Activated CD8-positive, alpha-beta memory T cell treated with anti-CD3 and anti-CD28 coated beads for 24 hours (primary cell): ENCODE measurements around the gene CES2.
"Not testable (repeated sequence)": the region's sequence is repeated elsewhere in the genome, so short reads cannot be mapped to it uniquely, and the experiment has no call there.

Source experiments
- DNase-seq: peaks from one replicate; pipeline ENCODE4 v3.0.0-alpha.2; 2020

The CES2 gene

GRCh38 chr16:66958857-66959703 is 23.8 kb downstream of the CES2 start:
- no peak for DNase-seq

- DNase-seq, result no peak
Measured at GRCh38 chr16:66959704-66960161, 24.4 kb downstream of the CES2 start.

- DNase-seq, result no peak
Measured at GRCh38 chr16:66960270-66960669, 25.0 kb downstream of the CES2 start.

DNA sequence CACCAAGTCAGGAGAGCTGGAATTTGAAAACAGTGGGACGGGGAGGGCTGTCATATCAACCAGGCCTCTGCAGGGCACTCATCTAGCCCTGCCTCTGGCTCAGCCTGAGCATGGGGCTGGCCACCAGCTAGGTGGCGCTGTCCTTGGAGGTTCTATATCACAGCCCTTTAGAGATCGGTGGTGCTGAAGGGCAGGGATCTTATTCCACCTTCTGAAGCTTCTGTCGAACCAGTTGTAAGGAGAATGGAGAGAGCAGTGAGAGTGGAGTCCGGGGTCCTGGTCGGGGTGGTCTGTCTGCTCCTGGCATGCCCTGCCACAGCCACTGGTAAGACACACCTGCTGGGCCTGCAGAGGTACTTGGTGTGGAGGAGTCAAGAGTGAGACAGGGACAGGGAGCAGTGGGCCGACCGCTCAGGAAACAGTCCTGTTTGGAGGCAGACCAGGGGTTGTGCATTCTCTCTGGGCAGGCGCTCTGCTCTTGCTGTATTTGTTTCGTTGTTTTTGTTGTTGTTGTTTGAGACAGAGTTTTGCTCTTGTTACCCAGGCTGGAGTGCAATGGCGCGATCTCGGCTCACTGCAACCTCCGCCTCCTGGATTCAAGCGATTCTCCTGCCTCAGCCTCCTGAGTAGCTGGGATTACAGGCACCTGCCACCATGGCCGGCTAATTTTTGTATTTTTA is 25.9 kb downstream of the CES2 start, which contains the start of gene CES3:
CES3 (plus strand) TSS at position 202 of the 680 bp plus-strand sequence; CDS start at position 244, 42 bp downstream.
- peak; percentile 74 for DNase-seq

DNA sequence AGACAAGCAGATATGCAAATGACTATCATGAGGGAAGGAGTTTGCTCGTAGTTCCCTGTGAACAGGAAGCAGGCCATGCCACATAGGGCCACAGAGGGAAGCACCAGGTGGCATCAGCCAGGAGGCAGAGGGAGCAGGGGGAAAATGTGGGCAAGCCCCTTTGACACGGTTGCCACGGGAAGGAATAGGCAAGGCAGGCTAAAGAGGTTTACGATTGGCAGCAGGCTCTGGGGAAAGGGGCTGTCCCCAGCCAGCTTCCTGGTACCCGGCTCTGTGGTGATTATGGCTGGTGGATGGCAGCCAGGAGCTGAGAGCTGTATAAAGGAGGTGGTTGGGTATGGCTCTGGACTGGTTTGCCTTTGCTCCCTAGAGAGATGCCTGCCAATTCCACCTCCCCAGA is 26.6 kb downstream of the CES2 start:
- no peak for DNase-seq

GRCh38 chr16:66964049-66964448 is 28.7 kb downstream of the CES2 start:
- no peak for DNase-seq

GRCh38 chr16:66968847-66969246 is 33.5 kb downstream of the CES2 start:
- DNase-seq, result no peak

GRCh38 chr16:66970775-66971720 is 35.7 kb downstream of the CES2 start:
- no peak for DNase-seq

DNA sequence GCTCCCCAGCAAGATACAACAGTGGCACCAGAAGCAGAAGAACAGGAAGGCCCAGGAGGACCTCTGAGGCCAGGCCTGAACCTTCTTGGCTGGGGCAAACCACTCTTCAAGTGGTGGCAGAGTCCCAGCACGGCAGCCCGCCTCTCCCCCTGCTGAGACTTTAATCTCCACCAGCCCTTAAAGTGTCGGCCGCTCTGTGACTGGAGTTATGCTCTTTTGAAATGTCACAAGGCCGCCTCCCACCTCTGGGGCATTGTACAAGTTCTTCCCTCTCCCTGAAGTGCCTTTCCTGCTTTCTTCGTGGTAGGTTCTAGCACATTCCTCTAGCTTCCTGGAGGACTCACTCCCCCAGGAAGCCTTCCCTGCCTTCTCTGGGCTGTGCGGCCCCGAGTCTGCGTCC is 37.7 kb downstream of the CES2 start:
- no peak for DNase-seq

DNA sequence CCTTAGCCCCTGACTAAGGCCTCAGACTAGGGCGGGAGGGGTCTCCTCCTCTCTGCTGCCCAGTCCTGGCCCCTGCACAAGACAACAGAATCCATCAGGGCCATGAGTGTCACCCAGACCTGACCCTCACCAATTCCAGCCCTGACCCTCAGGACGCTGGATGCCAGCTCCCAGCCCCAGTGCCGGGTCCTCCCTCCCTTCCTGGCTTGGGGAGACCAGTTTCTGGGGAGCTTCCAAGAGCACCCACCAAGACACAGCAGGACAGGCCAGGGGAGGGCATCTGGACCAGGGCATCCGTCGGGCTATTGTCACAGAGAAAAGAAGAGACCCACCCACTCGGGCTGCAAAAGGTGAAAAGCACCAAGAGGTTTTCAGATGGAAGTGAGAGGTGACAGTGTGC is 38.4 kb downstream of the CES2 start:
- no peak for DNase-seq

DNA sequence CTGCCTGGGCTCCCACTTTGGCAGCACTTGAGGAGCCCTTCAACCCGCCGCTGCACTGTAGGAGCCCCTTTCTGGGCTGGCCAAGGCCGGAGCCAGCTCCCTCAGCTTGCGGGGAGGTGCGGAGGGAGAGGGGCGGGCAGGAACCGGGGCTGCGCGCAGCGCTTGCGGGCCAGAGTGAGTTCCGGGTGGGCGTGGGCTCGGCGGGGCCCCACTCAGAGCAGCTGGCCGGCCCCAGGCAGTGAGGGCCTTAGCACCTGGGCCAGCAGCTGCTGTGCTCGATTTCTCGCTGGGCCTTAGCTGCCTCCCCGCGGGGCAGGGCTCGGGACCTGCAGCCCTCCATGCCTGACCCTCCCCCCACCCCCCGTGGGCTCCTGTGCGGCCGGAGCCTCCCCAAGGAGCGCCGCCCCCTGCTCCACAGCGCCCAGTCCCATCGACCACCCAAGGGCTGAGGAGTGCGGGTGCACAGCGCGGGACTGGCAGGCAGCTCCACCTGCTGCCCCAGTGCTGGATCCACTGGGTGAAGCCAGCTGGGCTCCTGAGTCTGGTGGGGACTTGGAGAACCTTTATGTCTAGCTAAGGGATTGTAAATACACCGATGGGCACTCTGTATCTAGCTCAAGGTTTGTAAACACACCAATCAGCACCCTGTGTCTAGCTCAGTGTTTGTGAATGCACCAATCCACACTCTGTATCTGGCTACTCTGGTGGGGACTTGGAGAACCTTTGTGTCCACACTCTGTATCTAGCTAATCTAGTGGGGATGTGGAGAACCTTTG is 39.0 kb downstream of the CES2 start:
- not testable (repeated sequence) for DNase-seq

- DNase-seq, result not testable (repeated sequence)
Measured at GRCh38 chr16:66974932-66975246, 39.6 kb downstream of the CES2 start.

GRCh38 chr16:66975302-66975893 is 40.1 kb downstream of the CES2 start:
- DNase-seq, result no peak

DNA sequence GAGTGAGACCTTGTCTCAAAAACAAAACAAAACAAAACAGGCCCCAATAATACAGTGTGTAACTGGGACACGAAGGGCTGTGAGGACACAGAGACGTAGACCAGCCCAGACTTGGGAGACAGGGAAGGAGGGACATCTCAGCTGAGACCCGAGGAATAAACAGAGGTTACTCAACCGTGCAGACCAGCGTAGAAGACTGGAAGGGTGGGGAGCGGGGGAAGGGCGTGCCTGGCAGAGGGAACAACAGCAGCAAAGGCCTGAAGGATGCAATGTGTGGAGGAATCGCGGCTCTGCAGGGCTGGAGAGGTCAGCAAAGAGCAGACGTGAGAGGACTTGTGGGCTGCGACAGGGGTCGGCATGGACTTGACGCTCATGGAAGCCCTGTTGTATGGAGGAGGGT is 41.4 kb downstream of the CES2 start:
- no peak for DNase-seq

DNA sequence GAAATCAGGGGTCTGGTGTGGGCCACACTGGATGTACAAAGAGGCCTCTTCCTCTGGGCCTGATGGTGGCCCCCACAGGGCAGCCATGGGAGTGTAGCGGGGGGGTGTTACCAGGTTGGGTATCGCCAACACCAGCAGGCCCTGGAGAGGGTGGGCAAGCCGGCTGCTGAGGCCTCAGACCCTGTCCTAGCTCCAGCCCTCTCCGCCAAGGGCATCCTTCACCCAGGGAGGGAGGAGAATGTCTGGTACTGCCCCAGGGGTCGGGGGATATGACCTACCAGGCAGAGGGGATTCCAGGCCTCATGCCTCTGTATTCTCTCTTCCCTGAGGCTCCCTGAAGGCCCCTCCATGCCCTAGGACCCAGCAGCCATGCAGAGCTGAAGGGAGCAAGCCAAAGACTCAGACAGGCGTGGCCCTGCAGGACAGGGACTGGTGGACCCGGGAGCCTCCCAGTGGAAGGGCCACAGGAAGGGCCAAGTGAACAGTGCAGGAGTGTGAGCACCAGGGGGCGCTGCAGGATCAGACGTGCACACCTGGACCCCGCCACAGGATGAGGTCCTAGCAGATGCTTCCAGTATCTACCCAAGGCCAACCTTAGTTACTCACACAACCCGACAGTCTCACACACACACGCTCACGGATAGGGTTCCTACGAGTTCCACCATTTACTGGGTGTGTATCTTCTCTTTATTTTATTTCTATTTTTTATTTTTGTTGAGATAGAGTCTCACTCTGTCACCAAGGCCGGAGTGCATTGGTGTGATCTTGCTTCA is 42.2 kb downstream of the CES2 start:
- peak; percentile 97 for DNase-seq

GRCh38 chr16:66979011-66979717 is 43.8 kb downstream of the CES2 start:
- DNase-seq, result no peak

DNA sequence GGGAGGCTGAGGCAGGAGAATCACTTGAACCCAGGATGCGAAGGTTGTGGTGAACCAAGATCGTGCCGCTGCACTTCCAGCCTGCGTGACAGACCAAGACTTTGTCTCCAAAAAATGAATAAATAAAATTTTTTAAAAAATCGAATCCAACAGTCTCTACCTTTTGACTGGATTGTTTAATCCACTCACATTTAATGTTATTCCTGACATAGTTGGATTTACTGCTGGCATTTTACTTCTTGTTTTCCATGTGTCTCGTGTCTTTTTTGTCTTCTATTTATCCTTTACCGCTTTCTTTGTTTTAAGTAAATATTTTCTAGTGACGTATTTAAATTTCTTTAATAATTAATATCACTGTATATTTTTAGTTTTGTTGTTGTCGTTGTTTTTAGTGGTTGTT is 47.7 kb downstream of the CES2 start:
- DNase-seq, result no peak

- peak; percentile 86 for DNase-seq
Measured at GRCh38 chr16:66984892-66985311, 49.6 kb downstream of the CES2 start.

GRCh38 chr16:66986559-66986958 is 51.2 kb downstream of the CES2 start:
- DNase-seq, result no peak

GRCh38 chr16:66988197-66988788 is 53.0 kb downstream of the CES2 start, which contains the start of gene CES4A:
TSS of gene CES4A (plus strand) at chr16:66988589. CDS start at chr16:66988773, 184 bp downstream.
- no peak for DNase-seq
